GM21526 (cell line): ENCODE data around the gene MARK3.

Experiments used
- ATAC-seq: cut with Tn5 transposase; IDR thresholded peaks from one replicate; pipeline ENCODE4 v1.9.1; 2021; ENCODE audit warnings: moderate library complexity; ENCODE audit not compliant: unreplicated experiment, low FRiP score

The MARK3 gene

GRCh38 chr14:103430358-103430757 lies 45.1 kb downstream of the MARK3 start:
- ATAC-seq = no peak

DNA sequence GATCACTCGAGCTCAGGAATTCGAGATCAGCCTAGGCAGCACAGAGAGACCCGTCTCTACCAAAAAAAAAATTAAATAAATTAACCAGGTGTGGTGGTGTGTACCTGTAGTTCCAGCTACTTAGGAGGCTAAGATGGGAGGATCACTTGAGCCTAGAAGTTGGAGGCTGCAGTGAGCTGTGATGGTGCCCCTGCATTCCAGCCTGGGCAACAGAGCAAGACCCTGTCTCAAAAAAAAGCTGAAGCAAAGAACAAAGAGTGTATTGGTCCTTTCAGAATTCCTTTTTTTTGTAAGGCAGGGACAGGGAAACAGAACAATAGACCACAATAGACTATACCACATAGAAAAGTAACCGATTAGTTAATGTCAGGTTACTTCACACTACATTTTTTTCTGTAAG lies 47.4 kb downstream of the MARK3 start:
- ATAC-seq = no peak

GRCh38 chr14:103433916-103434563 lies 48.8 kb downstream of the MARK3 start:
- ATAC-seq = no peak

DNA sequence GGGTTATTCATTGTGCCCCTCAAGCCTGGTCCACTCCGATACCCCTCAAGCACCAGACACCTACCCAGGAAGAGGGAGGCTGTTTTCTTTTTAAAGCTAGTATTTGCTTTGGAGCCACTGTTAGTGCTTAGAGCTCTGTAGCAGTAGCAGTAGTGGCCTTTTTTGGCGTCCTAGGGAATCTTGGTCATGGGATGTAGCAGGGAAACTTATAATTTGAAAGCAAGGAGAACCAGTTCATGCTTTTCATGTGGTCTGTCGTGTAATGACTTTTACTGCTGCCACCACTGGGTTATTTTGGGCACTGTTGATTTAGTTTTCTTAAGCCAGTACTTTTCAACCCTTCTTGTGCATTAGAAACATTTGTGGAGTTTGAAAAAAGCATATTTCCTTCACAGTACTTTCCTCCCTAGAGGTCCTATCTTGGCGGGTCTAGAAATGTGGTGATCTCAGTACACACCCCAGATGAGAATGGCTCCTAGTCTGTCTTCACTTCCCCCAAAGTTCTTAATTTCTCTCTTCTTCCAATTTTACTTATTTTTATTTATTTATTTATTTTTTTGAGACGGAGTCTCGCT lies 49.7 kb downstream of the MARK3 start:
- no peak for ATAC-seq

DNA sequence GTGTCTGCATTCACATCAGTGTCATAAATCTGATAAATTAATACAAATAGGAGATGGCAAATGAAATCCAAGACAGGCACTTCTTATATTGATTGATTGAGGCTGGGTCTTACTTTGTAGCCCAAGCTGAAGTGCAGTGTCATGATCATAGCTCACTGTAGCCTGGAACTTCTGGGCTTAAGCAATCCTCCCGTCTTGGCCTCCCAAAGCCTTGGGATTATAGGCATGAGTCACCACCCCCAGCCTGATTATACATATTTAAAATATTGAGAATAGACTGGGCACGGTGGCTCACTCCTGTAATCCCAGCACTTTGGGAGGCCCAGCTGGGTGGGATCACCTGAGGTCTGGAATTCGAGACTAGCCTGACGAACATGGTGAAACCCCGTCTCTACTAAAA lies 51.3 kb downstream of the MARK3 start:
- ATAC-seq = no peak

GRCh38 chr14:103442288-103442687 lies 57.1 kb downstream of the MARK3 start:
- ATAC-seq = no peak

GRCh38 chr14:103443111-103443510 lies 57.9 kb downstream of the MARK3 start:
- ATAC-seq = no peak

DNA sequence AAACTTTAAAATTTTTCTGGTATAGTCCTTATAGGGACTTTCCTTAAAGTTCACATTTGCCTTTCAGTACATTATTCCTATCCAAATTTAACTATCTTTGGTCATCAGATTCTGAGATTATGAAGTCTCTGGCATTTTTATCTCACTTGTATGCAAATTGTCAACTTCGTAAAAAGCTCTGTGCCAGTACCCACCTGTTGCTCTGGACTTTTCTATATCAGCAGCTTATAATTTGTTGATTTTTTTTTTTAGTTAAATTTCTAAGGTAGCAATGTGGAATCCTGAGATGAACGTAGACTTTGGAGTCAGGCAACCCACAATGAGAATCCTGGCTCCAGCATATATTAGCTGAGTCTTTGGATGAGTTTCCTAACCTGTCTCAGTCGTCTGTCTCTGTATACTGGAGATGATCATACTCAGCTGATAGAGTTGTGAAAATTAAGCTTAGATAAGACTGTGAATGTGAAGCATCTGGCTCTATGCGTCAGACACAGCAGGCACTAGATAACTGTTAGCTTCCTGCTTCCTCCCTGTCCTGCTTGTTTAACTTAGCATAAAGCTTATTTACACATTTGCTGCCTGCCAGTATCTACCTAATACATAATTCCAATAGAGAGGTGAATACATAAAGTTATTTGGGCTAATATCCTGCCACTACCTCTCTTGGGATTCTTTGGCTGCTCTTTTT lies 59.8 kb downstream of the MARK3 start:
- no peak for ATAC-seq

DNA sequence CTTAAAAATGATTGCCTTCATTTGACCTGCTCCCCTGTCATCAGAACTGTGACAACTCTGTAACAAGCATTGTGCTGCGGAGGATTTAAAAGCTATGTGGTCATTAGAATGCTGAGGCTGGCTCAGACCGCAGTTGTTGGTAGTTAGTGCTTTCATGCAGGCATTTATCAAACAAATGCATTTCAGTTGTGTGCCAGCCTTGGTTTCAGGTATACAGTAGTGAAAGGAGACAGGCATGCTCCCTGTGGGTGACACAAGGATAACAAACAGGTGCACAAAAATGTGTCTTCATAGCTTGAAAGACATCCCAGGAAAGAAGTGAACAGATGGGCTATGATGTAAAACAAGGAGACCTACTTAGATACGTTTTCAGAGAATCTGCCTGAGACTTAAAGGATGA lies 60.6 kb downstream of the MARK3 start:
- no peak for ATAC-seq

DNA sequence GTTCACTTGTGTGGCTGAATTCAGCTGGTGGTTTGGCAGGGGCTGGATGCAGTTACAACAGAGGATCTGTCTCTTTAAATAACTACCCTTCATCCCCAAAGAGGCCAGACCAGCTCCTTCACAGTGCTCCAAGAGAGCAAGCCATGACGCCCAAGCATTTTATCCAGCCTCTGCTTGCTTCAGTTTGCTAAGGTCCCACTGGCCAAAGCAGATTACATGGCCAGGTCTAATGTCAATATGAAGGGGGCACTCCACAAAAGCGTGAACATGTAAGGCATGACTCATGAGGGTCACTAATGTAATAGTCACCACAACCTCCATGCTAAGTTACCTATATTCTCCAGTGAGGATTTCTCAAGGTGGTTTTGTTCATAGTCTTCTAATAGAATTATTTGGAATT lies 62.9 kb downstream of the MARK3 start:
- ATAC-seq = no peak

DNA sequence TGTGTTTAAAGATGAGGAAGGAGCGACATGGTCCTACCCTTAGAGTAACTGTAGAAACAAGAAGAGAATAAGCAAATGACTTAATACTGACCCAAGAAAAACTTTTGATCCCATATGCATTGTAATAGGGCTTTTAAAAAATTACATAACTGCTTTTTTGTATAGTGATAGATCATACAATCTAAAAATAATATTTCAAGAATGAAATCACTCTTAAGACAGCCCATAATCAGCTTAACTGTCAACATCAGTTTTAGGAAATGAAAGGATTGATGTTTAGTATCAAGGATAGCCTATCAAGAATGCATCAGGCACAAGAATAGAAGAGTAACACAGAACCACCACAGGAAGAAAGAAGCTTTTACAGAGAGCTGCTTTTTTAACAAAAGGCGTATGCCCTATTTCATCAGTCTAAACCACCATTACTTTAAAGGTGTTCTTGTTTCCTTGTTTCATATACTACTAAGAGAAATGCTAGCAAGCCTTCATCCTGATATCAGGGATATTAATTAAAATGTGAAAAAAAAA lies 64.5 kb downstream of the MARK3 start:
- ATAC-seq = no peak

DNA sequence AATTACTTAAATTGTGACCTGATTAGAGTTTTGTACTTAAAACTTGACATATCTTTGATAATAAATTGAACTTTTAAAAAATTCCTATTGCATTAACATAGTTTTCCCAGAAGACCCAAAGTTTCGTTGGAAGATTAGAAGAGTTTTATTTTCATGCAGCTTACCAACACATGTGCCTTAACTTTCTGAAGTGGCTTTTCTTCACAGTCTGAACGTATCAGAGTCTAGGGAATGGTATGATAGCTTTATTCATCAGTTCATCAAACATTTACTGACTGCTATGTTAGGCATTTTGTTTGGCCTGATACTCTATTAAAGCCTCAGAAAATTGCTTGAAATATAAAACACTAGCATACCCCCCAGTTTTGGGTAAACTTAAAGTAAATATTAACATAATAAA lies 65.2 kb downstream of the MARK3 start:
- ATAC-seq = no peak

DNA sequence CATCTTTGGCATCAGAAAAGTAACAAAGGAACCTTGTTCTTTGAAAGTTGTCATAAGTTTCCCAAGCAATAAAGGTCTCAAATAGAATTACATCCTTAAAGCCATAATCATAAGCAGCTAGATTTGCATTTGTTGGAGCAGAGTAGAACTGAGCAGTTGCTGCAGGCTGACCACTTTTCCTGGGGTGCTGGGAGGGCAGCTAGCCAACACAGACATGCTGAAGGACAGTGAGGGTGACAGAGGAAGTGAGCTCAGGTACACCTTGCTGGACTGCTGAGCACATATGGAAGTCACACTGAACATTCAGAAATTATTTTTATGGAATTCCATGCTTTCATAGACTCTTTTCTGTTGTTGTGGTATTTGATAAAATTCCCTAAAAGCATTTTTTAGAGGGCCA lies 66.2 kb downstream of the MARK3 start:
- ATAC-seq = no peak

DNA sequence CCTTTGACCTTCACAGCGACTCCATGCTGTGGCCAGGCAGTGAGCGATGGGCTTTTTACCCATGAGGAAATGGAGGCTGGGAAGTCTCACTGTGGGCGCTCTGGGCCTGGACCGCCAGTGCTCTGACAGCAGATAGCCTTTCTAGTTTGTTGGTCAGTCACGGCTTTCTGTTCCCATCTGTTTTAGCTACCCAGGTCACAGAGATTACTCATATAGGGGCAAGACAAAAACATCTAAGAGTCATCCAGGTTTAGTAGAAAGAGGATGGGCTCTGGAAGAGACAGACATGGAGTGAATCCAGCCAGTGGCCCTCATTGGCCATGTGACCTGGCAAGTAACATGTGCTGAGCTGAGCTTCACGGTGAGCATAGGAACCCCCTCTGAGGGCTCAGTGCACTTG lies 68.6 kb downstream of the MARK3 start:
- no peak for ATAC-seq

- no peak for ATAC-seq
Measured at GRCh38 chr14:103456167-103456835, 71.1 kb downstream of the MARK3 start.

DNA sequence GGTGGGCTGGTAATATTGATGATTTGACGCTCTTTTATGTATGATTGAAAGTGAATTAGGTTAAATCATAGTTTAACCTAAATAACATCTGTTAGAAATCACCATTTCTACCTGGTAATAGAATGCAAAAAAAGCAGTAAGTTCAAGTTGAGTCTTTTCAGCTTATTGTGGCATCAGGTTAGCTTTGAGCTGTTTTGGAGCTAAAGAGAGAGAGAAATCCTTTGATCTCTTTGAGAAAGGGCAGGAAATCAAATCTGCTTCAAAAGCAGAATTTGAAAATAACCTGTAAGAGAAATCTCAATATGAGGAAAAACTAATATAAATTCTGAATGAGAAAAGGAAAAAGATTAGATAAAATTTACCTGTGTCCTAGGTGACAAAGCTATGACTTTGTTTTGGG lies 75.2 kb downstream of the MARK3 start:
- ATAC-seq = no peak

DNA sequence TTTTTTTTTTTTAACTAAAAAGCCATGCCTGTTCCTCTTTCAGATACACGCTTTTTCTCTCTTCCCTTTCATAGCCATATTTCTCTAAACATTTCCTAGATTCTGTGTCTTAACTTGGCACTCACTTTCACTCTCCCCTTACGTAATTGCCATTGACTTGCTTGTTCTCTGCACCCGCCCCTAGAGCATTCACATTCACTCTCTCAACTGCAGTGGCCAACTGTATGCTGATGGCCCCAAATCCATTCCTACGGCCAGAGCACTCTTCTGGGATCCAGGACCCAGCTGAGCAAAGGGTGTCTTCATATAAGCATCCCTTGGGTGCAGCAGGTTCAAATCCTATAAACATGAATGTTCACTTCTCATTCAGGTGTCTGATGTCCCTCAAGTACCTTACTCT lies 77.9 kb downstream of the MARK3 start:
- ATAC-seq = no peak

DNA sequence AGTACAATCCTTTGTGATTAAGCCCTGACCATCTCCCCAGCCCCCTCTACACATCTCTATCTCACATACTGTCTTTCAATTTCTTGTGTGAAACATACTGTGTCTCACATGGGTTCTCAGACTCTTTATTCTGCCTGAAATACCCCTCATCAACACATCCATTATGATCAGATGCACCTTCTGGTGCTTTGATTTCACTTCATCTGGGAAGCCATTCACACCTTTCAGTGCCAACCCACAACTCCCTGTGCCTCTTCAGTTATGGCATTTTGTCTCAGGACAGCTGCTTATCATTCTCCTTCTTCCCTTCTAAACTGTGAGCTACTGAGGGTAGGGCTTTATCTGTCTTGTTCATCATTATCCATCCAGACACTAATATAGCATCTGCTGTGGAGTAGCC lies 78.6 kb downstream of the MARK3 start:
- no peak for ATAC-seq

DNA sequence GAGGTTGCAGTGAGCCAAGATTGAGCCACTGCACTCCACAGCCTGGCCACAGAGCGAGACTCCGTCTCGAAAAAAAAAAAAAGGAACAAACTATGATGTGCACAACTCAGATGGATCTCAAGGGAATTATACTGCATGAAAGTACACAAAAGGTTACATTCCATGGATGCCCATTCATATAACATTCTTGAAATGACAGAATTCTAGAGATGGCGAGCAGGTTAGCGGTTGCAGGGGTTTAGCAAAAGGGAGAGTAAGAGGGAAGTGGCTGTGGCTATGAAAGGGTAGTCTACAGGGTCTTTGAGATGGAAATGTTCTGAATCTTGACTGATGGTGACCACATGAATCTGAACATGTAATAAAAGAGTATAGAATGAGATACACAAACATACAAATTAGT lies 87.7 kb downstream of the MARK3 start:
- ATAC-seq = no peak

- no peak for ATAC-seq
Measured at GRCh38 chr14:103474893-103475292, 89.7 kb downstream of the MARK3 start.

GRCh38 chr14:103476065-103476464 lies 90.8 kb downstream of the MARK3 start:
- ATAC-seq = no peak
